Panc1 (cell line): ENCODE results near the gene DUSP10.

Experiments used
- POLR2AphosphoS5 ChIP-seq: IDR thresholded peaks from 2 replicates; pipeline ENCODE4 v1.6.1; 2012; ENCODE audit warnings: mild to moderate bottlenecking, low read depth, low read length, moderate library complexity
- SIN3A ChIP-seq: IDR thresholded peaks from 2 replicates; pipeline ENCODE4 v1.6.1; 2012; ENCODE audit warnings: low read depth, mild to moderate bottlenecking, low read length, moderate library complexity, borderline replicate concordance; ENCODE audit not compliant: insufficient read depth
- TCF7L2 ChIP-seq: IDR thresholded peaks from 2 replicates; pipeline ENCODE4 v1.6.1; 2011; ENCODE audit warnings: mild to moderate bottlenecking, low read depth, low read length, inconsistent platforms
- TF ChIP-seq, protein P1 (sequence below): fragments of 450-650 bp; IDR thresholded peaks from 2 replicates; pipeline ENCODE4 v1.5.1; 2017; ENCODE audit warnings: mild to moderate bottlenecking
- TF ChIP-seq, protein P2 (sequence below), 2 experiments: IDR thresholded peaks; 2 replicates each; pipeline ENCODE4 v1.6.1; 2011 to 2012; ENCODE audit warnings: low read depth in 2 of 2, control low read depth in 1 of 2, low read length in 1 of 2, mild to moderate bottlenecking in 1 of 2, moderate library complexity in 1 of 2; ENCODE audit not compliant: insufficient read depth in 1 of 2

DNA sequence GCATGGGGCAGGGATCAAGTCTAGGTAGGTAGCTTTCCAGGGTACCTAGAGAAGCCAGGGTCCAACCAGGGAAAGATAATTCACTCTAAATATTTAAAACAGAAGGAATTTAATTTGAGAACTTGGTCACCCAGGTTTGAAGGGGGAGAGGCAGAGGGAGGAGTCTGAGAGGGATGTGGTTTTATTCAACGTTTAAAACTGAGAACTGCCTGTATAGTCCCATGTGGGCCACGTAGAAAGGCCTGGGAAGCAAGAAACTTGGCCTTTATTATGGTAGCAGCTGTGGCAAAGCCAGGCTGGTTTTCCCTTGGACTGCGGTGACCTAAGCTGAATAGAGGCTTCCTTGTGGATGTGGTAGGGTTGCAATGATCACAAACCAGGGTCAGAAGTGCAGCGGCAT lies 42.0 kb upstream of the DUSP10 start:
- TF ChIP-seq, protein P1, sequence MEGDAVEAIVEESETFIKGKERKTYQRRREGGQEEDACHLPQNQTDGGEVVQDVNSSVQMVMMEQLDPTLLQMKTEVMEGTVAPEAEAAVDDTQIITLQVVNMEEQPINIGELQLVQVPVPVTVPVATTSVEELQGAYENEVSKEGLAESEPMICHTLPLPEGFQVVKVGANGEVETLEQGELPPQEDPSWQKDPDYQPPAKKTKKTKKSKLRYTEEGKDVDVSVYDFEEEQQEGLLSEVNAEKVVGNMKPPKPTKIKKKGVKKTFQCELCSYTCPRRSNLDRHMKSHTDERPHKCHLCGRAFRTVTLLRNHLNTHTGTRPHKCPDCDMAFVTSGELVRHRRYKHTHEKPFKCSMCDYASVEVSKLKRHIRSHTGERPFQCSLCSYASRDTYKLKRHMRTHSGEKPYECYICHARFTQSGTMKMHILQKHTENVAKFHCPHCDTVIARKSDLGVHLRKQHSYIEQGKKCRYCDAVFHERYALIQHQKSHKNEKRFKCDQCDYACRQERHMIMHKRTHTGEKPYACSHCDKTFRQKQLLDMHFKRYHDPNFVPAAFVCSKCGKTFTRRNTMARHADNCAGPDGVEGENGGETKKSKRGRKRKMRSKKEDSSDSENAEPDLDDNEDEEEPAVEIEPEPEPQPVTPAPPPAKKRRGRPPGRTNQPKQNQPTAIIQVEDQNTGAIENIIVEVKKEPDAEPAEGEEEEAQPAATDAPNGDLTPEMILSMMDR = no peak
- TF ChIP-seq POLR2AphosphoS5 = no peak
- TF ChIP-seq TCF7L2 = no peak
- TF ChIP-seq, protein P2, sequence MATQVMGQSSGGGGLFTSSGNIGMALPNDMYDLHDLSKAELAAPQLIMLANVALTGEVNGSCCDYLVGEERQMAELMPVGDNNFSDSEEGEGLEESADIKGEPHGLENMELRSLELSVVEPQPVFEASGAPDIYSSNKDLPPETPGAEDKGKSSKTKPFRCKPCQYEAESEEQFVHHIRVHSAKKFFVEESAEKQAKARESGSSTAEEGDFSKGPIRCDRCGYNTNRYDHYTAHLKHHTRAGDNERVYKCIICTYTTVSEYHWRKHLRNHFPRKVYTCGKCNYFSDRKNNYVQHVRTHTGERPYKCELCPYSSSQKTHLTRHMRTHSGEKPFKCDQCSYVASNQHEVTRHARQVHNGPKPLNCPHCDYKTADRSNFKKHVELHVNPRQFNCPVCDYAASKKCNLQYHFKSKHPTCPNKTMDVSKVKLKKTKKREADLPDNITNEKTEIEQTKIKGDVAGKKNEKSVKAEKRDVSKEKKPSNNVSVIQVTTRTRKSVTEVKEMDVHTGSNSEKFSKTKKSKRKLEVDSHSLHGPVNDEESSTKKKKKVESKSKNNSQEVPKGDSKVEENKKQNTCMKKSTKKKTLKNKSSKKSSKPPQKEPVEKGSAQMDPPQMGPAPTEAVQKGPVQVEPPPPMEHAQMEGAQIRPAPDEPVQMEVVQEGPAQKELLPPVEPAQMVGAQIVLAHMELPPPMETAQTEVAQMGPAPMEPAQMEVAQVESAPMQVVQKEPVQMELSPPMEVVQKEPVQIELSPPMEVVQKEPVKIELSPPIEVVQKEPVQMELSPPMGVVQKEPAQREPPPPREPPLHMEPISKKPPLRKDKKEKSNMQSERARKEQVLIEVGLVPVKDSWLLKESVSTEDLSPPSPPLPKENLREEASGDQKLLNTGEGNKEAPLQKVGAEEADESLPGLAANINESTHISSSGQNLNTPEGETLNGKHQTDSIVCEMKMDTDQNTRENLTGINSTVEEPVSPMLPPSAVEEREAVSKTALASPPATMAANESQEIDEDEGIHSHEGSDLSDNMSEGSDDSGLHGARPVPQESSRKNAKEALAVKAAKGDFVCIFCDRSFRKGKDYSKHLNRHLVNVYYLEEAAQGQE (IDR thresholded peaks at IDR 0.05; ENCODE audit: insufficient read depth in 1 of 2, low read depth in 2 of 2, low read length in 1 of 2) = no peak
- TF ChIP-seq SIN3A = no peak
